Kidney tubule cell (primary cell): ENCODE results near the gene ZNF160.
"Not testable (repeated sequence)": the region's sequence is repeated elsewhere in the genome, so short reads cannot be mapped to it uniquely, and the experiment has no call there.

Source experiments
- DNase-seq: peaks from one replicate; pipeline ENCODE4 v3.0.0-alpha.2; 2018; ENCODE audit warnings: low spot score

ZNF160 gene

GRCh38 chr19:53092723-53093122 lies 10.5 kb downstream of the ZNF160 start:
- no peak for DNase-seq

- no peak for DNase-seq
These were observed 11.6 kb downstream of the ZNF160 start for GRCh38 chr19:53091413-53092254.

- no peak for DNase-seq
These were observed 15.1 kb downstream of the ZNF160 start for GRCh38 chr19:53088091-53088490.

- DNase-seq: no peak
These were observed 16.3 kb downstream of the ZNF160 start for GRCh38 chr19:53086949-53087348.

- DNase-seq: no peak
These were observed 17.7 kb downstream of the ZNF160 start for GRCh38 chr19:53085496-53085895.

DNA sequence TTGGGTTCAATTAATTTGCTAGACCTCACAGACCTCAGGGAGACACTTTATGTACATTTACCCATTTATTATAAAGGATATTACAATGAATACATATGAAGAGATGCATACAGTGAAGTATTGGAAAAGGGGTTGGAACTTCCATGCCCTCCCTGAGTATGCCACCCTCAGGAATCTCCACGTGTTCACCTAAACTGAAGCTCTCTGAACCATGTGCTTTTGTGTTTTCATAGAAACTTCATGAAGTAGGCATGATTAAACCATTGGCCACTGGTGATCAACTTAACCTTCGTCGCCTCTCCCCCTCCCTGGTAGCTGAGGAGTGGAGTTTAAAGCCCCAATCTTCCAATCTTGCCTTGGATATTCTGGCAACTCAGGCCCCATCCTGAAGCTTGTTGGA lies 20.3 kb downstream of the ZNF160 start:
- DNase-seq: no peak

DNA sequence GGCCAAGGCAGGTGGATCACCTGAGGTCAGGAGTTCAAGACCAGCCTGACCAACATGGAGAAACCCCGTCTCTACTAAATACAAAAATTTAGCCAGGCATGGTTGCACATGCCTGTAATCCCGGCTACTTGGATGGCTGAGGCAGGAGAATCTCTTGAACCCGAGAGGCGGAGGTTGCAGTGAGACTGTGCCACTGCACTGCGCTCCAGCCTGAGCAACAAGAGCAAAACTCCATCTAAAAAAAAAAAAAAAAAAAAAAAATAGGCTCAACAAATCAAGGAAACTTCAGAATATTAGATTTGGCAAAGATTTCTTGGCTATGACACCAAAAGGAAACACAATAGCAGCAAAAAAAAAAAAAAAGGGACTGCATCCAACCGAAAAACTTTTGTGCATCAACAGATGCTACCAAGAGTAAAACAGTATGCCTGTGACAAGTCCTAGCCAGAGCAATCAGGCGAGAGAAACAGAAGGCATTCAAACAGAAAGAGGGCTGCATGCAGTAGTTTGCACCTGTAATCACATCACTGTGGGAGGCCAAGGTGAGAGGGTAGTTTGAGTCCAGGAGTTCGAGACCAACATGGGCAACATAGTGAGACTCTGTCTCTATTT lies 23.8 kb downstream of the ZNF160 start:
- DNase-seq: no peak

DNA sequence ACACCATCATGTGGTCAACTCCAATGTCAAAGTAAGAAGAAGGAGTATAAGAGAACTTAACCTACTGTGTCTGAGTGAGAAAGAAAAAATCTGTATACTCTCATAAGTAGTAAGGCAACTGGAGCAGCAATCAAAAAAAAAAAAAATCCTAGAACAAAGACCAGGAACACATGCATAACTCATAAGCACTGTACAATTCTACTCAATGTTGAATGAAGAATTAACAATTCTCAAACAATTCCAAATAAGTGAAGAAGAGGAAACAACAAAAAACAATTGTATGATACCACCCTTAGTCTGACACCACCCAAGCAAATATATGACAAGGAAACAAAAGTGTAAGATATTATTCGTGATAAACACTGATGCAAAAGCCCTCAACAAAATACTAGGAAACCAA lies 24.6 kb downstream of the ZNF160 start:
- no peak for DNase-seq

GRCh38 chr19:53076984-53077383 lies 26.2 kb downstream of the ZNF160 start:
- peak; percentile 39 for DNase-seq

GRCh38 chr19:53068834-53069233 lies 34.4 kb downstream of the ZNF160 start:
- DNase-seq: no peak

DNA sequence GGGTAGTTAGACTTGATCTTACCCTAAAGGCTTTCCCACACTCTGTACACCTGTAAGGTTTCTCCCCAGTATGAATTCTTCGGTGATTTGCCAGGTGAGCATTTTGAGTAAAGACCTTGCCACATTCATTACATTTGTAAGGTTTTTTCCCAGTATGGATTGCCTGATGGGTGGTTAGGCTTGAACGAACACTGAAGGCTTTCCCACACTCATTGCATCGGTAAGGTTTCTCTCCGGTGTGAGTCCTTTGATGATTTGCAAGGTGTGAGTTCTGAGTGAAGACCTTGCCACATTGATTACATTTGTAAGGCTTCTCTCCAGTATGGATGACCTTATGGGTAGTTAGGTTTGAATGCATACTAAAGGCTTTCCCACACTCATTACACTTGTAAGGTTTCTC lies 35.0 kb downstream of the ZNF160 start:
- no peak for DNase-seq

GRCh38 chr19:53057904-53058580 lies 45.2 kb downstream of the ZNF160 start:
- peak; percentile 67 for DNase-seq

GRCh38 chr19:53055117-53055516 lies 48.1 kb downstream of the ZNF160 start:
- peak; percentile 92 for DNase-seq

- peak; percentile 14 for DNase-seq
These were observed 55.8 kb downstream of the ZNF160 start for GRCh38 chr19:53047379-53047778.

DNA sequence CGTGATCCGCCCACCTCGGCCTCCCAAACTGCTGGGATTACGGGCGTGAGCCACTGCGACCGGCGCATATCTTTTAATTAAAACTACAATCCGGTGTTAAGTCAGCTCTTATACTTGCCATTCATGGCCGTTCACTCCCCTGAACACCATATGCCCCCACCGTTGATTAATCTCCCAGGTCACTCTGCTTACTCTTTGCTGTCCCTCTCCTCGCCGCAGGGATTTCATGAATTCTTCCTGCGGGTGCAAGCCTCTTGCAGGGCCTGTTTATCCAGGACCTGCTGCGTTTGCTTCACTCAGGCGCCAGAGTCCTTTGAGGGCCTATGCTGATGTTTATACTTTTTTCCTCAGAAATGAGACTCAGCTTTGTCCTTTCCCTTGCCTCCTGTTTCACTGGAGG lies 57.7 kb downstream of the ZNF160 start:
- no peak for DNase-seq

DNA sequence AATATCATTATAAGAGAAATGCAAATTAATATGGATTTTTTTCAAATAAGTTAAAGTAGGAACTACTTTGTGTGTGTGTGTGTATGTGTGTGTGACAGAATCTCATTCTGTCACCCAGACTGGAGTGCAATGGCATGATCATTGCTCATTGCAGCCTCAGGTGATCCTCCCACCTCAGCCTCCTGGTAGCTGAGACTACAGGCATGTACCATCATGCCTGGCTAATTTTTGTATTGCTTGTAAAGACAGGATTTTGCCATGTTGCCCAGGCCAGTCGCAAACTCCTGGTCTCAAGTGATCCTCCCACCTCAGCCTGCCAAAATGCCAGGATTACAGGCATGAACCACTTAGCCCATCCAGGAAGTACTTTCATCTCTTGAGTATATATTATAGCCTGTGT lies 61.9 kb downstream of the ZNF160 start:
- no peak for DNase-seq

DNA sequence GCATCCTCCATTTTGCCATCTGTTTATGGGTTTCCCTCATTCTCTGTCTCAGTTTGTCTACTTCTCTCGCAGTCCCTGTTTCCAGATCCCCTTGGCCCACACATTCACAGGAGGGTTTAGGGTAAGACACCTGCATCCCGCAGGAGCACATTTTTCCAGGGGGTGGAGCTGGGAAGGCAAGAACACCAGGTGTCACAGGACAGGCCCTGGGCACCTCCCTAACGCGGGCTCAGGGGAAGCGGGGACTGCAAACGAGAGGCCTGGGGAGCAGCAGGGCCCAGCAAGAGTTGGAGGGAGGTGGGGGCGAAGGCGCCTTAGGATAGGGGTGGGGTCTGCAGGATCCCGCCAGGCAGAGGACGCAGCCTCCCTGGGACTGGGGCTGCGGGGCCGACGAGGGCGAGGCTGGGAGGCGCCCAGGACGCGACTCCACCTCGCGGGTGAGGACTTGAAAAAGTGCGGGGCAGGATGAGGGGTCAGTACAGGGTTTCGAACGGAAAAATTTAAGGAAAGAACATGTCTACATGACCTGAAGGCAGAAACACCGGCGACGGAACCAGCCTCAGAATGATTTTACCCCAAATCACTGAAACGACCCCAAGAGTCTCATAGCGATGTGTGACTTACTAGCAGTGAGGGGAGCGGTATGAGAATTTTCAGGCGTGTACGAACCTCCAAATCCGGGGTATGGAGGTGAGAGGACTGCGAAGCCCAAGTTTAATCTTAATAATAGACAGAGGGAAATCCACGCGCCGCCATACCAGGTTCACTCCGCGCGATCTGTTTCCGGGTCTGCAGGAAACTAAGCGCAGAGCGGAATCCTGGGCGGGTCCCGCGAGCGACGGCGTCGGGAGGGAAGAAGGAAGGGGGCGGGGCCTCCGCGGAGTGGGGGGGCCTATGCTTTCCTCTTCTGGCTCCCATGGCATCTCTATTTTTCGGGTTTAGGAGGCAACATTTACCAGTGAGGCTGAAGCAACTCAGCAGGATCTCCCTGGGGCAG lies 65.8 kb downstream of the ZNF160 start:
- peak; percentile 72 for DNase-seq

GRCh38 chr19:53034948-53035675 lies 68.1 kb downstream of the ZNF160 start:
- DNase-seq: peak; percentile 96

- no peak for DNase-seq
These were observed 69.2 kb downstream of the ZNF160 start for GRCh38 chr19:53034054-53034453.

GRCh38 chr19:53028306-53028705 lies 74.9 kb downstream of the ZNF160 start:
- DNase-seq: not testable (repeated sequence)

DNA sequence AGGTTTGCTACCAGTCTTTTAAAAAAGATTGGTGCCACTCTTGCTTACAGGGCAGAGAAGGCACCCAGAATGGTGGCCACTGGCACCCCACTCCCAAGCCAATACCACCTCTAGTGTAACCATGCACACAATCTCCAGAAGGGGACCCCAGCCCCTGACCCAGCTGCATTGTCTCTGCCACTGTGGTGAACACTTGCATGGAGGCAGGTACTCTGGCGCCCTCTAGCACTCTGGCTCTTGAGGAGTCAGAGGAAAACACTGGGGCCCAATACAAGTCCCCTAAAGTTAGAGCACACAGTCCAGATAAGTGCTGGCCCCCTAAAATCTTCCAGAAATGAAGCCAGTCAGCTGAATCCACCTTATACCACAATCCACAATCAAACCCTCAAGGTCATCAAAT lies 83.5 kb downstream of the ZNF160 start:
- DNase-seq: no peak
